HG02642 (cell line): ENCODE measurements around the gene TPBGL.

ENCODE experiments used
- ATAC-seq: cut with Tn5 transposase; IDR thresholded peaks from one replicate; pipeline ENCODE4 v1.9.1; 2021; ENCODE audit warnings: mild to moderate bottlenecking; ENCODE audit not compliant: unreplicated experiment, poor library complexity

The TPBGL gene

GRCh38 chr11:75244052-75244814 lies 3.7 kb downstream of the TPBGL start:
- no peak for ATAC-seq

DNA sequence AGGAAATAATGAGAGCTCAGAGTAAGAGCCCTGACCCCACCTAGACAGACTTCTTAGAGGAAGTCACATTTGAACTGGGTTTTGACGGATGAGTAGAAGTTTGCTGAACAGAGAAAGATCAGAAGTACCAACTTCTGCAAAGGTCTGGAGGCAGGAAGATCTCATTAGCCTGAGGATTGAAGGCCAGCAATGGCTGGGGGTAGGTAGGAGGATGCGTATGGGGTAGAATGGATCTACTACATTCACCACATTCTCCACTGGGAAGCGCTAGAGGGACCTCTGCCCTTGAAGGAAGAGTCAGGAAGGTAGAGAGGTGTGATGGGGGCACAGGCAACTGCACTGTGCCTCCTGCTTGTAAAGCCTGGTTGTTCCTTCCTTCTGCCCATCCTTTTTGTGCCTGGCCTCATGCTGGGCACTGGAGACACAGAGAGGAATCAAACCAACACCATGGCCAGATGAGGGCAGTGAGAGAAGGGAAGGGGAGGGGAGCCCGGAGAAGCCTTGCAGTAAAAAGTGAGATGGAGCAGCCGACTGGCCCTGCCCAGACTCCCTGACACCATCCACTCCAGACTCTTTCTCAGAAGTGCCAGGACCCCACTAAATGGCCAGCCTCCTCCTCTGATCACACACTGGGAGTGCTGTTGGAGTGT lies 4.9 kb downstream of the TPBGL start:
- ATAC-seq = no peak

DNA sequence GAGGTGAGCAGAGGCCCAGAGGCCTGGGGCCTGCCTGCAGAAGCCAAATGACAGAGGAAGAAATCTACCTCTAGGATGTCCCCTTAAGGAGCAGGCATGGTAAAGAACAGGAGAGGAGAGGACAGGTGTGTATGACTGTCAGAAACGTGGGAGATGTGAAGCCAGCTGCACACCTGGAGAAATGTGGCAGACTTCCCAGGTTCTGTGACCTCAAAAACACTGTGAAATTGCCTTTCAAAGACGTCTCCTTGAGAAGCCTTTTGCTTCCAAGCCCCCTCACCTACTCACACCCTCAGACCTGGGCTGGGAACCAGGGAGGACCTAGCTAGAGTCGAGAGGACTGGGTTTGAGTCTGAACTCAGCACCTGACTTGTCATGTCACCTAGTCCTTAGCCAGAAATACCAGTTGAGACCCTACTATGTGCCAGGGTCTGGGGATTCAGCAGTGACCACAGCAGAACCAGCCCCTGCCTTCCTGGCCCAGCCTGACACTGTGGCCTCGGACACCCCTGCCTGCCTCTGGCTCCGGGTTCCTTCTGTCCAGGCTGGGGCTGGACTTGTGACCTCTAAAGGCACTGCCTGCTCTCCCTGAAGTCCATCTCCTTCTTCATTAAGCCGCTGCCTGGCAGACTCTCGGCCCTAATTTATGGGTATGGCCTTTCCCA lies 5.6 kb downstream of the TPBGL start:
- ATAC-seq = no peak

DNA sequence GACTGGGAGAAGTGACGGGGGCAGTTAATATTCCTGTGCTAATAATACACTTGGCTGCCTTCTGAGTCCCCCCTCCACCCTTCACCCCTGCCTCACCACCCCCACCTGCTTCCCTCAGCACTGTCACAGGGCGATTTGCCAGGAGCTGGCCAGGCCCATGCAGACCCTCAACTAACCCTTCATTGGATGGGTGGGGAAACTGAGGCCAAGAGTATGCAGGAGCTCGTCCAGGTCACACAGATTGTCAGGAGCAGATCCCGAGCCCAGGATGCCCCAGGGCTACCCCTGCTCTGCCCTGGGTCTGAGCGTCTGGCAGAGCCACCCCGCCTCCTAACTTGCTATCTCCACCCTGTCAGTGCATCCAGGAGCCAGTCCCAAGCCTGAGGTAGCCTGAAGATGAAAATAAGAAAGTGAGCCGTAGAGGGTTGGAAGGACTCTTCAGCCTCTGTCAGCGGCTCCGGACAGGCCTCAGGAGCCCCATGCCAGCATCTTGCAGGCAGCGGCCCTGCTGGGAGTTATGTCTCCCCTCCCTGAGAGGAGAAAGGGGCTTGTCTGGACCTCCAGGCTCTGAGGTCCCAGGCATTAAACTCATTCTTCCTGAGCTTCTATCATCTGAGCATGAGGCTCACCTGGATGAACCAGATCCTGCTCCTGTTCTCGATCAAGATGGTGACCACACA lies 6.2 kb downstream of the TPBGL start:
- ATAC-seq = no peak

- no peak for ATAC-seq
Measured at GRCh38 chr11:75248924-75249256, 8.3 kb downstream of the TPBGL start.

DNA sequence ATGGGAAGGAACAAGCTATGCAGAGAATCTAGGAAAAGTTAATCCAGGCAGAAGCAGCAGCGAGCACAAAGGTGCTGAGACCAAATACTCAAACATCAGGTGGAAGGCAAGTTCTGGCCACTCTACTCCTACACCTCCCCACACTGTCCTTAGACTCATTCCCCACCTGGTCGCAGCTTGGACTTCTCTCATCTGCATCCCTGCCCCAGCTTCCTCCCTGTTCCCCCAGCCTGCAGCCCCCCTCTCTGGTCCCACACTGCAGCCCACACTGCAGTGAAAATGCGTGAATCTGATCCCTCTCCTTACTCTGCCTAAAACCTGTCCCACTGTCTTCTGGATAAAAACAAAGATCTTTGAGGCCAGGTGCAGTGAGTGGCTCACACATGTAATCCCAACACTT lies 9.1 kb downstream of the TPBGL start:
- ATAC-seq = no peak

DNA sequence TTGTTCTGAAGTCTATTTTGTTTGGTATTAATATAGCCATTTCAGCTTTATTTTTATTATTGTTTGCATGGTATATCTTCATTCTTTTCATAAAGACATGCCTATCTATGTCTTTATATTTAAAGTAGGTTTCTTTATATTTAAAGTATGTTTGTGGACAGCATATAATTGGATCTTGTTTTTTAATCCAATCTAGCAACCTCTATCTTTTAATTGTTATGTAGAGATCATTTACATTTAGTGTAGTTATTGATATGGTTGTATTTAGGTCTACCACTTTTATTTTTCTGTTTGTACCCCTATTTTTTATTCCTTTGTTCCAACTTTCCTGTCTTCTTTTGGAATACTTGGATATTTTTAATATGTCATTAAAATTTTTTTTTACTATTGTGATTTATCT lies 13.8 kb downstream of the TPBGL start:
- no peak for ATAC-seq

DNA sequence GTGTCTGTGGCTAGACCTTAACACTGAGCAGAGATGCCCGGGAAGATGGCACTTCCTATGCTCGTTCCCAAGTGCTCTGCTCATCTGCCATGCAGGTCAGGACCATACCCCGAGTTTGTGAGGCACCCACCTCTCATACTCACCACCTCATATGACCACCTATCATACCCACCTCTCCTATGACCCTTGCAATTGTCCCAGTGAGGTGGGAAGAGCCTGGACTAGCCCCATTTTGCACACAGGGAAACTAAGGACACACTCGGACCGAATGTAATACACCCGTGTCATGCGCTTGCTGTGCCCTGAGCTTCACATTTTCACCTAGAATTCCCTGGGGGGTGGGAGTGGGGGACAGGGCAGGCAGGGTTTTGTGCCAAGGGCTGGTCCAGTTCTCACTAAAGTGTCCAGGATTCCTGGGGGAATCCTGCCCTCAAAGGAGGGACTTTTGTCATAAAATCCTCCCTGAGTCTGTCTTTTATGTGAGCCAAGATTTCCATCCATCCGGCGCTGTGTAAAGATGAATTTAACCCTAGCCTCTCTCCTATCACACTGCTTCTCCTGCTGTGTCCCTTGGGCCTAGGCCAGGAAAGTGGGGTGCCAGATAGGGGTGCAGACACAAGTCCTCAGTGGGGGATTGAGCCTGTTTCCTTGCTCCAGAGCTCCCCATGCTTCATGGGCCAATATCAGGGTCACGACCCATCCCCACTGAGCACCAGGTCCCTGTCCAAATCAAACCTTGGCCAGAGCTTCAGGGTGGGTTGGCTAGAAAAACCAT lies 20.0 kb downstream of the TPBGL start:
- no peak for ATAC-seq

GRCh38 chr11:75261902-75262361 lies 21.4 kb downstream of the TPBGL start:
- ATAC-seq = no peak

- no peak for ATAC-seq
Measured at GRCh38 chr11:75262436-75262835, 21.9 kb downstream of the TPBGL start.

GRCh38 chr11:75262961-75263852 lies 22.6 kb downstream of the TPBGL start:
- ATAC-seq = no peak

GRCh38 chr11:75263944-75264349 lies 23.4 kb downstream of the TPBGL start:
- no peak for ATAC-seq

- ATAC-seq = no peak
Measured at GRCh38 chr11:75264356-75264755, 23.8 kb downstream of the TPBGL start.

GRCh38 chr11:75264971-75265370 lies 24.4 kb downstream of the TPBGL start:
- ATAC-seq = no peak

- no peak for ATAC-seq
Measured at GRCh38 chr11:75265851-75266531, 25.4 kb downstream of the TPBGL start.

- no peak for ATAC-seq
Measured at GRCh38 chr11:75267171-75267970, 26.8 kb downstream of the TPBGL start.

GRCh38 chr11:75268626-75269366 lies 28.2 kb downstream of the TPBGL start:
- ATAC-seq = no peak
